Urinary bladder (tissue), 4 donors: ENCODE measurements around the gene RGP1. TPM values are rescaled to one million over a fixed set of nuclear protein-coding genes. Genes with fewer than 3 reads are reported as not detected.

Experiments used
- DNase-seq: peaks from one replicate; pipeline ENCODE4 v3.0.0-alpha.2; 2015; ENCODE audit errors: extremely low spot score
- H3K27ac ChIP-seq: one replicate; pipeline ENCODE4 v1.5.1; 2013; ENCODE audit warnings: low read depth, mild to moderate bottlenecking, moderate library complexity
- H3K36me3 ChIP-seq: one replicate; pipeline ENCODE4 v1.6.1; 2013; ENCODE audit warnings: mild to moderate bottlenecking, moderate library complexity; ENCODE audit not compliant: insufficient read depth
- H3K4me1 ChIP-seq: one replicate; pipeline ENCODE4 v1.6.1; 2013; ENCODE audit warnings: mild to moderate bottlenecking, moderate library complexity; ENCODE audit not compliant: insufficient read depth
- H3K4me3 ChIP-seq: one replicate; pipeline ENCODE4 v1.5.1; 2013; ENCODE audit warnings: low read depth, low read length
- WGBS: extraction: QIAGEN DNeasy Blood & Tissue Kit; methylation state at CpG from one replicate; pipeline ENCODE4 v1.1.7; 2013; 5-methylcytosine and 5-hydroxymethylcytosine counted together
- polyA plus RNA-seq: library from polyadenylated mRNA; stranded (reverse); fragments of 200-250 nt; gene quantifications from one replicate; pipeline ENCODE4 v1.2.3, GENCODE V29; 2013
- total RNA-seq: library from RNA; depleted of rRNA; stranded (reverse); fragments of >200 nt; gene quantifications from one replicate; pipeline ENCODE4 v1.2.3, GENCODE V29; 2014
- donor health status: healthy with polysubstance abuse.
- donor health status: healthy.

Gene RGP1
- total and polyA plus RNA-seq, 2 donors, result 12.1 to 16.7 TPM

DNA sequence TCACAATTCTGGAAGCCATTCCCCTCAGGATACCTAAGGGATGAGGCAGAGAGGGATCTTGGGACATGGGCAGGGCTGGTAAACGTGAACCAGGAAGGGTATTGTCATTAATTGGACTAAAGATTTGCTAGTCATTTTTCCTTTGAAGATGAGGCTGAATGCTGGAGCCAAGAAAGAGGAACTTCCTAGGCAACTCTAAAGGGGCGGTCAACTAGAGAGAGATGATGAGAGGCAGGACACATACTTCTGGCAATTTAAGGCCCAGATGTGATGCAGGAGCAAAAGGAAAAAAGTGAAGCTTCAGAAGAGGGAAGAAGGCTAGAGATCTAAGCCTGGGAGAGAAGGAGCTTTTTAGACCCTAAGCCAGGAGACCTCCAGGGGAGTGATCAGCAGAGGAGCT, 5.6 kb upstream of the RGP1 start:
- 64% methylated on average over 2 of the region's 2 CpGs for WGBS
- no peaks in the 10 kb centered on the region for H3K36me3 ChIP-seq
- no peak for DNase-seq
- H3K4me3 ChIP-seq, result no peak overlapping the region
- peaks cover 5% of the 10 kb centered on the region for H3K4me1 ChIP-seq
- no peak overlapping the region for H3K27ac ChIP-seq

DNA sequence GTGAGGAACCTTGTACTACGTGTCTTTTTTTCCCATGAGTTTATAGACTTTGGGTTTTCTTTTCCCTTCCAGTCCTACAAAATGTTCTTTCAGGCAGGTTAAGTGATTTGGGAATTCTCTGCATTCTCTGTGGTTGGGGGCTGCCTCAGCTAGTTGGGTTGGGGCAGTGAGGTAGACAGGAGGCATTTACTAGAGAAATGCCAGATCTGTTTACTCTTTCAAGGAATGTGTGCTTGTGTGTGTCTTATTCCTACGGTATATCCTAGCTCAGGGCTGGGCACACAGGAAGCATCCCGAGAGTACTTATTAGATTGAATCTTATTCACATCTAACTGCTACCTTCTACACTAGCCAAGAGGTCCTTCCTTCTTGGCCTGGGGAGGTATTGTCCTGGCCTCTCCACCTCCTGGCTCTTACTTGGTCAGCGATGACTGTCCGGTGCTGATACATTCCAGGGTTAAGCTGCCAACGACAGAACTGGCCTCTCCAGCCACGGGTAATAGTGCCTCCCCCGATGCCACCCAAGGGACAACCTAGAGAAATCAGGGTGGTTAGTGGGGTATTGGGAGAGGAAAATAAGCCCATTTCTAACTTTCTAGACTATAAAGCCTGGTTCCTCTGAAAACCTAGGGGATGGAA, 5.1 kb upstream of the RGP1 start:
- Histone ChIP-seq H3K27ac (no peak overlapping the region), H3K36me3 (no peaks in the 10 kb centered on the region), H3K4me3 (no peak overlapping the region), H3K4me1 (peaks cover 5% of the 10 kb centered on the region)
- WGBS, result 82% methylated on average over 8 of the region's 8 CpGs
- DNase-seq, result no peak

DNA sequence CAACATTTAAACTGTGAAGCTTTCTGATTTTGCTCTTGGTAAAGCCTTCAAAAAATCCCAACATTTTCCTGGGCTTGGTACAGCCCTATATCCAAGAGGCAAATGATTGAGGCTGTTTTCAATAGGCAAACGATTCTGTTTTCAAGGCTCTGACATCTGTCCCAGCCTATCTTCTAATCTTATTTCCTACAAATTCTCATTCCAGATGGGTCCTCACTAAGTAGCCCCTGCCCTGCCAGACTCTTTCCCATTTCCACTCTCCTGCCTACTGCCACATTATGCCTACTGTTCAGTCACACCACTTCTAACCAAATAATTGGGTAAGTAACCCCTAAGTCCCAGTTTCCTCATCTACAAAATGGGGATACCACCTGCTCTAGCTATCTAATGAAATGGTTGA, 3.5 kb upstream of the RGP1 start:
- Histone ChIP-seq H3K4me3 (no peak overlapping the region), H3K4me1 (peaks cover 5% of the 10 kb centered on the region), H3K36me3 (no peaks in the 10 kb centered on the region)

DNA sequence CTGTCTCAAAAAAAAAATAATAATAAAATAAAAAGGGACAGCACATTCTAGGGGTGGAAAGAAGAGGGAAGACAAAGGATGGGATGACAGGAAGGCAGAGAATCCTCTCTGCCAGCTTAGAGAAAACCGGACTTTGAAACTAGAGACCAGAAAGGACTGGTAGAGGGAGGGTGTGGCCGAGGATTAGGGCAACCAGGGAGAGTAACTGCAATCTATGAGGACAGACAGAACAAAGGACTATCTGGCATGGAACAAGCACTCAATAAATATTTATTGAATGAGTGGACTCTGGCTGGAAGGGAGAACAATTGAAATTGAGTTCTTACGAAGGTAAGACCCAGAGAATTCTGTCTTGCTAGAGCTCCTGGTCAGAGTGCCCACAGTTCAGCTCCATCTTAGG, 2.5 kb upstream of the RGP1 start:
- Histone ChIP-seq H3K4me1 (peaks cover 5% of the 10 kb centered on the region), H3K36me3 (no peaks in the 10 kb centered on the region), H3K27ac (no peak overlapping the region), H3K4me3 (peak overlapping the region; percentile 76)
- 38% methylated on average over 3 of the region's 3 CpGs for WGBS
- no peak for DNase-seq

More for the DNA sequence above, 3.5 kb upstream of the RGP1 start:
- H3K27ac ChIP-seq, result no peak overlapping the region
- DNase-seq, result no peak
- WGBS, result 61% methylated on average over 1 of the region's 1 CpG

- under 1% methylated on average over 24 of the region's 24 CpGs for WGBS
- peaks cover 3% of the 10 kb centered on the region for H3K36me3 ChIP-seq
Measured at GRCh38 chr9:35748242-35748857, 737 bp upstream of the RGP1 start.

GRCh38 chr9:35749515-35750255, 598 bp downstream of the RGP1 start:
- peaks cover 5% of the 10 kb centered on the region for H3K4me1 ChIP-seq
- peak overlapping the region; percentile 76 for H3K4me3 ChIP-seq
- H3K36me3 ChIP-seq, result peaks cover 3% of the 10 kb centered on the region
- peak overlapping the region; percentile 94 for H3K27ac ChIP-seq
- WGBS, result 4% methylated on average over 19 of the region's 19 CpGs
- DNase-seq, result no peak

More at GRCh38 chr9:35748242-35748857, 737 bp upstream of the RGP1 start:
- DNase-seq, result no peak
- Histone ChIP-seq H3K4me3 (peak overlapping the region; percentile 76), H3K27ac (no peak overlapping the region), H3K4me1 (peaks cover 5% of the 10 kb centered on the region)

- Histone ChIP-seq H3K27ac (no peak overlapping the region), H3K4me1 (peaks cover 5% of the 10 kb centered on the region), H3K36me3 (peaks cover 3% of the 10 kb centered on the region), H3K4me3 (no peak overlapping the region)
- DNase-seq, result no peak
- 64% methylated on average over 4 of the region's 4 CpGs for WGBS
Measured at GRCh38 chr9:35750256-35750531, 1.1 kb downstream of the RGP1 start.

DNA sequence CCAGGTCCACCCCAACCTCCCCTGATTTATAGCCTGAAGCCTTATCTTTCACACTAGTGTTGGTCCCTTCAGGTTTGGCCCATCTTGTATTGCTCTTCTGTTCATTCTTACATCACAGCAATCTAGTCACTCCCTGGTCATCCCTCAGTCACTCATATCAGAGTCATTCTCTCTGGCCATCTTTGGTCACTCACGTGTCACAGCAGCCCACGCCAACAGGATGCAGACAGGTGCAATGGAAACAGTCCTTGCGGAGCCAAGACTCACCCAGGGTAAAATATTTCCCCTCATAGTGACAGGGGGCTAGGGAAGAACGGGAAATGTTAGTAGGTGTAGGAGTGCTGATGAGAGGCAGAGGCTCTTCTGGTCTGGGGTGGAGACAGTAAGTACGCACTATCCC, 4.4 kb downstream of the RGP1 start:
- 90% methylated on average over 5 of the region's 5 CpGs for WGBS
- Histone ChIP-seq H3K4me3 (no peak overlapping the region), H3K27ac (no peak overlapping the region), H3K36me3 (peaks cover 3% of the 10 kb centered on the region), H3K4me1 (no peaks in the 10 kb centered on the region)
- DNase-seq, result no peak

GRCh38 chr9:35754264-35754663, 5.2 kb downstream of the RGP1 start, which contains the start of gene MSMP:
Gene MSMP, minus strand, starts transcription at chr9:35754276. Its CDS starts 147 bp downstream, at chr9:35754129.
- Histone ChIP-seq H3K36me3 (peaks cover 3% of the 10 kb centered on the region), H3K27ac (no peak within 1 kb of the TSS), H3K4me3 (no peak within 1 kb of the TSS), H3K4me1 (no peaks in the 10 kb centered on the region)
- 43% methylated on average over 3 of the region's 3 CpGs for WGBS
- no peak for DNase-seq

DNA sequence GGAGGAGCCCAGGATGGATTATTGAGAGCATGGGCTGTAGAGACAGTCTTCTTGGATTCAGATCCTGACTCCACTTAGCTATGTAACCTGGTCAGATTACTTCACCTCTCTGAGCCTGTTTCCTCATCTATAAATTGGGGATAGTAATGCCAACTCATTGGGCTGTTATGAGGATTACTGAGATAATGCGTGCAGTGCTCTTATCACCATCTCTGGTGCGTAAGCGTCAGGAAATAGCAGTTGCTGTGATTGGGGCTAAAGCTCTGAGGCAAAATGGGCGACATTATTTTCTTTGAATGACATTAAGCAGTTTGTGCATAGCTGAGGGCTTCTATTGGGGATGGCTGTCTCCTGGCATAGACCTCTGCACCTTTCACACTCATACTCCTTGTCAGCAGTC, 6.0 kb downstream of the RGP1 start:
- peaks cover 3% of the 10 kb centered on the region for H3K36me3 ChIP-seq
- no peak overlapping the region for H3K27ac ChIP-seq
- WGBS, result 87% methylated on average over 4 of the region's 4 CpGs
- no peaks in the 10 kb centered on the region for H3K4me1 ChIP-seq
- H3K4me3 ChIP-seq, result no peak overlapping the region
- DNase-seq, result no peak

GRCh38 chr9:35756275-35757225, 7.5 kb downstream of the RGP1 start:
- no peaks in the 10 kb centered on the region for H3K4me1 ChIP-seq
- no peak for DNase-seq
- 11% methylated on average over 48 of the region's 48 CpGs for WGBS
- H3K27ac ChIP-seq, result peak overlapping the region; percentile 90
- H3K4me3 ChIP-seq, result peak overlapping the region; percentile 54
- peaks cover 3% of the 10 kb centered on the region for H3K36me3 ChIP-seq

DNA sequence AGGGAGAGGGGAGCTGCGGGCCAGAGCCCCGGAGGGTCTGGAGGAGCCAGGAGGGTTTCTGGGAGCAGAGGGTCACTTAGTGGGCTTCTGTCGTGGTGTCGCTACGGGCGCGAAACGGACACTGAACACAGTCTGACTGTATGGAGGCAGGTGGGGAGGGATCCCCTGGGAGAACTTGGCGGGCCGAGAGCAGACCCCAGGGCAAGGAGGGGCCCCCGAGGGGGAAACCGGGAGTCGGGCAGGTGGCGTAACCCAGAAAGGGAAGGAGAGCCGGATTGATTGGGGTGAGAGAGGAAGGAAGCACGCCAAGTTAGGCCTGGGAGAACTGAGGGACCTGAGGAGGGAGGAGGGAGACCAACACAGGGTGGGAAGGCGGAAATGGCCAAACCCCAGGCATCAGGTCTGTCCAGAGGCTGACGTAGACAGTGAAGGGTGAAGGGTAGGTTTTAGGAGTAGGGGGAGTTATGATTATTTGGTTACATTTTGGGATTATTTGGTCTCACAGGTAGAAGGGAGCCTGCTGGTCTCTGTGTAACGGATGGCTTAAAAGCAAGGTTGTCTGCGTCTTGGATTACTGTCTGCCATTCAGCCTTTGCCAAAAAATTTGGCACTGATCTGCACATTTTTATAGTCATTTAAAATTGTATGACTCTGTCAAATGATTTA, 8.3 kb downstream of the RGP1 start:
- no peaks in the 10 kb centered on the region for H3K4me1 ChIP-seq
- 2% methylated on average over 20 of the region's 20 CpGs for WGBS
- H3K36me3 ChIP-seq, result peaks cover 3% of the 10 kb centered on the region
- peak overlapping the region; percentile 90 for H3K27ac ChIP-seq
- H3K4me3 ChIP-seq, result peak overlapping the region; percentile 54
- DNase-seq, result no peak

GRCh38 chr9:35757892-35758275, 8.8 kb downstream of the RGP1 start:
- Histone ChIP-seq H3K36me3 (no peaks in the 10 kb centered on the region), H3K4me3 (no peak overlapping the region), H3K4me1 (no peaks in the 10 kb centered on the region), H3K27ac (no peak overlapping the region)
- DNase-seq, result no peak
